ENCODE data around the gene NT5DC4.

NT5DC4 gene

DNA sequence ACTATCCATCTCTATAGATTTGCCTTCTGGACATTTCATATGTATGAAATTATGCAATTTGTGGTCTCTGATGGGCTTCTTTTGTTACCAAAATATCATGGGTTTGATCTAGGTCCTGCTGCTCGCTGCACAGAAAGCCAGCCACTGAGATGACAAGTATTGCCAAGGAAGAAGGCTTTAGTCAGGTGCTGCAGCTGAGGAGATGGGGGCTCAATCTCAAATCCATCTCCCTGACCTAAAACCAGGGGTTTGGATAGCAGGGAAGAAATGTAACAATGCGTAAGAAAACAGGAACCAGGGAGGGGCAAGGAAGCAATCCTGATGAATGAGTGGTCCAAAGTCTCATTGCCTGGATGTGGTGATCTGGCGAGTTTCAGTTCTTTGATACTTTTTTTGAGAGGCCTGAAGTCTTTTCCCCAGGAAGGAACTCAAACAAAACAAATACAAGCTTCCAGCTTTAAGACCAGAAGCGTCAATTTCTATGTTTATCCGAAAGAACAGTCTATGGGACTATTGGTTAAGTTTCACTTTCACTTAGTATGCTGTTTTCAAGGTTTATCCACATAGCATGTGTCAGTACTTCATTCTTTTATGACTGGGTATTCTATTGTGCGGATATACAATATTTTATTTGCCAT lies 47.0 kb downstream of the NT5DC4 start:
- H3K4me3 ChIP-seq (ENCODE audit: low read depth, low read length): no peak overlapping the region
- CTCF ChIA-PET: interaction anchor here (1.1 to 1.4 kb wide), 2 partner anchors 18 to 193 kb away, joined by 3 read pairs; no protein-coding TSS in a partner anchor

DNA sequence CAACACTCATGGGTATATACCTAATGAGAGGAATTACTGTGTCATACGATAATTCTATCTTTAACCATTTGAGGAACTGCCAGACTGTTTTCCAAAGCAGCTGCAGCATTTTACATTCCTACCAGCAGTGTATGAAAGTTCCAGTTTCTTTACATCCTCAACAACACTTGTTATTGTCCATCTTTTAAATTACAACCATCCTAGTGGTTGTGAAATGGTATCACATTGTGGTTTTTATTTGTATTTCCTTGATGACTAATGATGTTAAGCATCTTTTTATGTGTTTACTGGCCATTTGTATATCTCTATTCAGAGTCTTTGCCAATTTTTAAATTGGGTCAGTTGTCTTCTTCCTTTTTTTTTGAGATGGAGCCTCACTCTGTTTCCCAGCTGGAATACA lies 47.6 kb downstream of the NT5DC4 start:
- ChIA-PET CTCF (interaction anchor here (1.1 to 1.4 kb wide), 2 partner anchors 19 to 192 kb away, joined by 3 read pairs; no protein-coding TSS in a partner anchor), POLR2A (interaction anchor here (0.6 kb wide), 1 partner anchor 15 kb away, joined by 3 read pairs; no protein-coding TSS in a partner anchor)
- no peak for TF ChIP-seq CTCF (IDR thresholded peaks at IDR 0.05; ENCODE audit: insufficient read depth, low read length, missing control alignments)
- no peak for DNase-seq (ENCODE audit: low read depth, low spot score)
- no peak overlapping the region for H3K4me3 ChIP-seq (ENCODE audit: low read depth, low read length)

More for the DNA sequence above, 47.0 kb downstream of the NT5DC4 start:
- no peak for TF ChIP-seq CTCF (IDR thresholded peaks at IDR 0.05; ENCODE audit: insufficient read depth, low read length, missing control alignments)
- POLR2A ChIA-PET: interaction anchor here (0.6 kb wide), 1 partner anchor 15 kb away, joined by 3 read pairs; no protein-coding TSS in a partner anchor
- DNase-seq (ENCODE audit: low read depth, low spot score): no peak

DNA sequence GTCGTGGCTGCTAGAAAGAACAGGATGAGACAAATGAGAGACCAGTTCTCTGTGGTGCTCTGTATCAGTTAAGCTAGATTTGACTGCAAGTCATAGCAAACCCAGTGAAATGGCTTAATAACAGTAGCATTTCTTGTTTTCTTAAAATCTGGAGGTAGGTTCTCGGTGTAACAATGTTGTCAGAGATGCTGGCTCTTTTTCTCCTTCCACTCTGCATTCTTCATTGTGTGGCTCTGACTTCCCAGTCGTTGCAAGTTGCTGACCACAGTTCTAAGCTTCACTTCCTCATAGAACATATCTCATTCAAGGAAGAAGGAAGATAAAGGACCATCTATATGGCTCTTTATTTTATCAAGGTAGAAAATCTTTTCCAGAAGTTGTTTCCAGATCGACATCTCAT lies 51.5 kb downstream of the NT5DC4 start:
- TF ChIP-seq CTCF (IDR thresholded peaks at IDR 0.05; ENCODE audit: insufficient read depth, low read length, missing control alignments): no peak
- DNase-seq (ENCODE audit: low read depth, low spot score): no peak
- CTCF ChIA-PET: interaction anchor here (0.8 to 2.1 kb wide), 4 partner anchors 22 to 187 kb away, joined by 3 to 6 read pairs (median 4); no protein-coding TSS in a partner anchor
- POLR2A ChIA-PET: no interaction called here
- no peak overlapping the region for H3K4me3 ChIP-seq (ENCODE audit: low read depth, low read length)

- DNase-seq (ENCODE audit: low read depth, low spot score): no peak
- ChIA-PET CTCF (interaction anchor here (0.8 to 1.5 kb wide), 4 partner anchors 23 to 186 kb away, joined by 3 to 6 read pairs (median 4); no protein-coding TSS in a partner anchor), POLR2A (no interaction called here)
- no peak for TF ChIP-seq CTCF (IDR thresholded peaks at IDR 0.05; ENCODE audit: insufficient read depth, low read length, missing control alignments)
- H3K4me3 ChIP-seq (ENCODE audit: low read depth, low read length): no peak overlapping the region
Observed at GRCh38 chr2:112772911-112773475, 52.2 kb downstream of the NT5DC4 start.

DNA sequence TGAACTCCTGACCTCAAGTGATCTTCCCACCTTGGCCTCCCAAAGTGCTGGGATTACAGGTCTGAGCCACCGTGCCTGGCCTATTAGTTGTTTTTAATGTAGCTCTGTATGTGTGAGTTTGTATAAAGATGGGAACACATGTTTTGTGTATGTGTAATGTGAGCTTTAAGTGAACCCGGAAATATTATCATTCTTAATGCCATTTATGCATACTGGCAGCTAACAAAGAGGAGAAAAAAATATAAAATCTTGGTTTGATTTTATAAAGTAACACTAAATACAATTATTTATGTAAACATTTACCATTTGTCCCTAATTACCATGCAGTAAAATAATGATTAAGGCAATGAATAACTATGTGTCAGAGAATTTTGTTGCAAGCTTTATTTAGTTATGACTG lies 52.7 kb downstream of the NT5DC4 start:
- TF ChIP-seq CTCF (IDR thresholded peaks at IDR 0.05; ENCODE audit: insufficient read depth, low read length, missing control alignments): no peak
- CTCF ChIA-PET: interaction anchor here (0.9 to 1.5 kb wide), 2 partner anchors 168 to 185 kb away, joined by 3 to 4 read pairs; no protein-coding TSS in a partner anchor
- DNase-seq (ENCODE audit: low read depth, low spot score): no peak
- POLR2A ChIA-PET: no interaction called here
- no peak overlapping the region for H3K4me3 ChIP-seq (ENCODE audit: low read depth, low read length)

DNA sequence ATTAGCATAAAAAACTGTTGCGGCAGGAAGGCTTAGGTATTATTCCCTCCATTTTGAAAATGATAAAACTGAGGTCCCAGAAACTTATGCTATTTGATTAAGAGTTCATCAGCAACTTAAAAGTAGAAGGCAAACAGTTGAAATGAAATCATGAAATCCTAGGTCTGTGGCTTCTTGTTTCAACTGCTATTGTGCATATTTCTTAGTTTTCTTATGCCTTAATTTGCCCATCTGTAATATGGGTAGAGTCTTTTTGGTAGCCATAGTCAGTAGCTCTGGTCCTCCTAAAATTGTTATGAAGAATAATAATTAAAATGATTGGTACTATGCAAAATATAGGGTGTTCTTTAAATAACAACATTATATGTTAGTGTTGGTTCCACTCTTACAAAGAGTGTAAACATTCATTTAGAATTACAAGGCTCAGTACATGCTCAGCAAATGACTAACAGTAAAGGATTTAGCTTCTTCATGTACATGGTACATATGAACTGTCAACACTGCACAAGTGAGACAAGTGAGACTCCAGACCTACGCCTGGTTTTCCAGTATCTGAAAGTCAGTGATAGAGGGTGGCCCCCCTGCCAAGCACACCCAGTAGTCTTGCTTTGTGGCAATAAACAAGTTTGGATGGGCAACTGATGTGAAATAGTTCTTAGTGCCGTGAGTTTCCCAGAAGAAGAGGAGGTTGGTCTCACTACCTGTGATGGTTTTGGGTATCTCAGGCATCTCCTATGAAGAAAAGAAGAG lies 53.9 kb downstream of the NT5DC4 start:
- no peak for TF ChIP-seq CTCF (IDR thresholded peaks at IDR 0.05; ENCODE audit: insufficient read depth, low read length, missing control alignments)
- DNase-seq (ENCODE audit: low read depth, low spot score): no peak
- ChIA-PET POLR2A (no interaction called here), CTCF (interaction anchor here (1.2 kb wide), 1 partner anchor 25 kb away, joined by 3 read pairs; no protein-coding TSS in a partner anchor)
- H3K4me3 ChIP-seq (ENCODE audit: low read depth, low read length): no peak overlapping the region

Data from AG04449 (cell line).